IMR-90 (cell line): ENCODE measurements around the gene CRYM.

Source experiments
- RAD21 ChIP-seq: IDR thresholded peaks from 2 replicates; pipeline ENCODE4 v1.6.1; 2012; ENCODE audit warnings: low read length, improper control_type of control experiment
- RCOR1 ChIP-seq: IDR thresholded peaks from 2 replicates; pipeline ENCODE4 v1.6.1; 2012; ENCODE audit warnings: mild to moderate bottlenecking, low read length, improper control_type of control experiment; ENCODE audit not compliant: insufficient replicate concordance

GRCh38 chr16:21264571-21265036 is 13.5 kb downstream of the CRYM start:
- no peak for TF ChIP-seq RAD21
- TF ChIP-seq RCOR1 = no peak
